ENCODE data around the gene OR2S2.
A peak's percentile ranks its signal among the peaks of the same experiment; 100 is the strongest.

The OR2S2 gene

DNA sequence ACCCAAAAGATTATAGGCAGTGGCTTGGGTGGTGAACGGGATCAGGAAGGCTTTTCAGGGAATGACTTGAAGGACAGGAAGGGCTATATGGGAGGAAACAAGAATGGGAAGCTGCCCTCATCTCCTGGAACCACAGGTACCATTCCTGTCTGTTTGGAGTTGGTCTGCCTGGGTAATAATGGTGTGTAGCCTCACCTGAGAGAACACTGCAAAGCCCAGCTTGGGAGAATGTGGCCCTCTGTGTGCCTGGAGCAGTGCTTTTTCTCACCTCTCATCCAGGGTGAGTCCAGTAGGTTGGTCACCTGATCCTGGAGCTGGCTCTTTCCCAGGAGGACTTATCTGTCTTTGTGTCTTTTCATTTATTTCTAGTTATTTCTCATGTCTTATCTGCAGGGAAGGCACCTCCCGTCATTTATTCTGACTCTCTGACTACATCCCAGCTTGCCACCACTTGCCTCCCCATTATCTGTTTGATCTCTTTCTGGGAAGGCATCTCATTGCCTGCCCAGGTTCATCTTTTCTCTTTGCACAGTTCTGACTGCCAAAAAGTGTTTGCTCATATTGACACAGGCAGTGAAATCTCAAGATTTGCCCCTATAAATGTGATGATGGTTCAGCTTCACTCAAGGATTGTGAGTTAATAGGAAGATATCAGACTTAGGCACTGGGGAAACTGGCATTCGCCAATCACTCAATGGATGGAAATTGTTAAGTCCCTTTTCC, 22.5 kb upstream of the OR2S2 start:
- no peak for TF ChIP-seq GATA1 (IDR thresholded peaks at IDR 0.05; ENCODE audit: low read depth, low read length)
- TF ChIP-seq POLR2A (IDR thresholded peaks at IDR 0.05; ENCODE audit: low read length), result no peak
- DNase-seq, result no peak

DNA sequence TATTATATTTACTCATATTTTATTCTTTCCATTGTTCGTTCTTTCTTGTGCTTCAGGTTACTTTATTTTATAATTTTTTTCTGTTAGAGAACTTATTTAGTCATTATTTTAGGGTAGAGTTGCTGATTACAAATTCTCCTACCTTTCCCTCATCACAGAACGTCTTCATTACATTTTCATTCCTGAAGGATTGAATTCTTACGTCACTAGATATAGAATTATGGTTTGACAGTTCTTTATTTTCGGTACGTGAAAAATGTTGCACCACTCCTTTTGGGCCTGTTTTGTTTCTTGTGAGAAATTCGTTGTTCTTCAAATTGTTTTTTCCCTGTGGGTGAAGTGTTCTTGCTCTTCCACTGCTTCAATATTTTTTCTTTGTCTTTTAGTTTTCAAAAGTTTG, 20.8 kb upstream of the OR2S2 start:
- TF ChIP-seq POLR2A (IDR thresholded peaks at IDR 0.05; ENCODE audit: low read length) (no peak), GATA1 (IDR thresholded peaks at IDR 0.05; ENCODE audit: low read depth, low read length) (no peak)
- DNase-seq, result no peak

DNA sequence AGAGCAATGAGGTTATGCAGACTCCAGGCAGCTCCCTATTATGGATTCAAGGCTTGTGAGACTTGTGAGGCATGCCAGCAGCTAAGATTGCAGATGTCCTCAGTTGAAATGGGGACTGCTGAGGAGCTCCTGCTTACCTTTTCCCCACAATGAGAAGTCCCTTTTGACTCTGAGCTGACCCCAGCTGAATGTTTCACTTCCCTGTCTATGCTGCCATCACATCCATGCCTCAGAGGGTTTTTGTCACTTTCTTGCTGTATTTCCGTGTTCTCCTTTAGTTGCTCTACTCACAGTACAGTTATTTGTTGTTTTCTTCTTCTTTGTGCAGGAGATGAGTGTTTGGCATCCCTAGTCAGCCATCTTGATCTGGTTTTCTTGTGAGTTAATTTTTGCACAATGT, 18.8 kb upstream of the OR2S2 start:
- DNase-seq, result no peak
- no peak for TF ChIP-seq POLR2A (IDR thresholded peaks at IDR 0.05; ENCODE audit: low read length)
- TF ChIP-seq GATA1 (IDR thresholded peaks at IDR 0.05; ENCODE audit: low read depth, low read length), result no peak

DNA sequence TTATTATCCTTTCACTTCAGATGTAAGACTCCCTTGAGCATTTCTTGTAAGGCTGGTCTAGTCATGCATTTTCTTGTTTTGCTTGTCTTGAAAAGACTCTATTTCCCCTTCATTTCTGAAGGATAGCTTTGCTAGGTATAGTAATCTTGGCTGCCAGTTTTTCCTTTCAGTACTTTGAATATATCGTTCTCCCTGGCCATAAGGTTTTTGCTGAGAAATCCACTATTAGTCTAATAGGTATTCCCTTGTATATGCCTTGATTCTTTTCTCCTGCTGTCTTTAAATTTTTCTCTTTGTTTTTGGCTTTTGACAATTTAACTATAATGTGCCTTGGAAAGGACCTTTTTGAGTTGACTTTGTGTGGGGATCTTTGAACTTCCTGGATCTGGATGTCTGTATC, 16.8 kb upstream of the OR2S2 start:
- no peak for DNase-seq
- no peak for TF ChIP-seq POLR2A (IDR thresholded peaks at IDR 0.05; ENCODE audit: low read length)
- TF ChIP-seq GATA1 (IDR thresholded peaks at IDR 0.05; ENCODE audit: low read depth, low read length), result no peak

DNA sequence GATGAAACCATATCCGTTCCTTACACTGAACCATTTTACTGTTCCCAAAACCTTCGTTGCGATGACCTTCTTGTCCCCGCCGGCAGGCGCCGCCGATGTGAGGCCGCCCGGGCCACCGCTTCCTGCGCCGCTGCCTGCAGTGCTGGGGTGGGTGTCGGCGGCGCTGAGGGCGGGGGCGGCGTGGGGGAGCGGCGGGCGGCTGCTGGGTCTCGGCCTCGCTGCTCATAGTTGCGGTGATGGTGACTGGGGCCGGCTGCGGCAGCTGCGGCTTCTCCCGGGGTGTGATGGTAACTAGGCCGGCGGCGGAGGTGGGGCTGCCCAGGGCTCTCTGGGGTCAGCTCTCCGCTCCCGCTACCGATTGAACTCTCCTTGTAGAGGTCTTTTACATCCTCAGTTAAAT, 14.1 kb upstream of the OR2S2 start:
- TF ChIP-seq GATA1 (IDR thresholded peaks at IDR 0.05; ENCODE audit: low read depth, low read length) (no peak), POLR2A (IDR thresholded peaks at IDR 0.05; ENCODE audit: low read length) (no peak)
- DNase-seq, result no peak

DNA sequence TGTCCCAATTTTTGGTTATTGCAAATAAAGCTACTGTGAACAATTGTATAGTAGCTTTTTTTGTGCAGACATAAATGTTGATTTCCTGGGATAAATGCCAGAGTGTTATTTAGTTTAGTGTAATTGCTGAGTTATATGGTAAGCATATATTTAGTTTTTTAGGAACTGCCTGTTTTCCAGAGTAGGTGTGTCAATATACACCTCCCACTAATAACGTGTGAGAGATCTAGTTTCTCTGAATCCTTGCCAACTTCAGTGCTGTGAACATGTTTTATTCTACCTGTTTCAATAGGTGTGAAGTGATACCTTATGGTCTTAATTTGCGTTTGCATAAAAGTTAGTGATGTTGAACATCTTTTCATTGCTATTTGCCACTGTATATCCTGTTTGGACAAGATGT, 9.1 kb upstream of the OR2S2 start:
- no peak for DNase-seq
- TF ChIP-seq POLR2A (IDR thresholded peaks at IDR 0.05; ENCODE audit: low read length) (no peak), GATA1 (IDR thresholded peaks at IDR 0.05; ENCODE audit: low read depth, low read length) (no peak)

DNA sequence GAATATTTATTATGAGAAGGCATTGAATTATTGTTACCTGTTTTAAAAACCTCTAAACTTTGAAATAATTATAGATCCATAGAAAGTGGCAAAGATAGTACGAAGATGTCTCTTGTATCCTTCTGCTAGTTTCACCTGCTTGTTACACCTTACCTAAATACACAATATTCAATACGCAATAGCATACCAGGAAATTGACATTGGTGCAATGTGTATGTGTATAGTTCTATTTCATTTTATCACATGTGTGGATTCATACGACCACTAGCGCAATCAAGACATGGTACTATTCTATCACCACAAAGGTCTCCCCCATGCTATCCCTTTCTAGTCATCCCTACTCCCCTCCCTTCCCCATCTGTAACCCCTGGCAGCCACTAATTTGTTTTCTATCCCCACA, 8.5 kb upstream of the OR2S2 start:
- no peak for DNase-seq
- TF ChIP-seq POLR2A (IDR thresholded peaks at IDR 0.05; ENCODE audit: low read length) (no peak), GATA1 (IDR thresholded peaks at IDR 0.05; ENCODE audit: low read depth, low read length) (no peak)

DNA sequence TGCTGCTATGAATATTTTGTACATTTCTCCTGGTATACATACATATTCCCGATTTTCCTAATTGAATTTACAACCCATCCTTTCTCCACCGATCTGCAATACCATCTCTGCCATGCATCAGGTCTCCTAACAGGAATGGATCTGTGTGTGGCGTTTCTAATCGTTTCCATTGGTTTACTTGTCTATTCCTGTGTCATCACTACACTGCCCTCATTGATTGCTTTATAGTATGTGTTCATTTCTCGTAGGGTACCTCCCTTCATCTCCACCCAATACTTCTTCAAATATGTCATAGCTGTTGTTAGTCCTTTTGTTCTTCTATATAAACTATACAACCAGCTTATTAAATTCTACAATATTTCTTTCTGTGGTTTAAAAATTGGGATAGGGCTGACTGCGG, 7.1 kb upstream of the OR2S2 start:
- no peak for TF ChIP-seq POLR2A (IDR thresholded peaks at IDR 0.05; ENCODE audit: low read length)
- DNase-seq, result no peak

DNA sequence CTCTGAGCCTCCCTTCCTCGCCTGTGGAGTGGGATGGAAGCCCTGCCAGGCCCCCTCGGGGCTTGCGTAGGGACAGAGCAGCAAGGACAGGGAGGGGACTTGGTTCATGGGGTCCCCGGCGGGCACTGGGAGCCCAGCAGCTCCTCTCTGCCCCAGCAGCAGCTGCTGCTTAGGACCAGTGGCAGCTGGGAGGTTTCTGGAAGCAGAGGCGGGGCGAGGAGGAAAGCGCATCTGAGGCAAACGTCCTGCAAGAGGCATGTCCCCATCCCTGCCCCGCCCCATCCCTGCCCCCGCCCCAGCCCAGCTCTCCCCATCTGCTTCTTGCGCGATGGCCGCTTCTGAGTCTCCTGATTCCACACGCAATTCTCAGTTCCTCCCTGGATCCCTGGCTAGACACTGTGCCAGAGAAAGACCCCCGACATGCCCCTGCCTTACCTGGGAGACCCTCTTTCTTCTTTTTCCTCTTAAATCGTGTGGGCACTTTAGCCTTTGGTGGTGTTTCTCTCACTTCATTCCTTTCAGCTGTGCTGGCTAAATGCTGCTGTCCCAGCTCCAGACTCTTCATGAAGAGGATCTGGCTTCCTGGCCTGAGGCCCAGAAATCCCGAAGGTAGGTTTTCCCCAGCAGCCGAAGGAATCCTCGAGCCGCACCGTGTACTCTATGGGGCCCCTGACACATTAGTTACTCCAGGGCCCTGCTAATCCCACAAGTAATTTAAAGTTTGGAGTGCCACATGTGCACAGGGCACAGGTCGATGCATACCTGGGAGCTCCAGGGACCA, 4.4 kb upstream of the OR2S2 start:
- no peak for TF ChIP-seq POLR2A (IDR thresholded peaks at IDR 0.05; ENCODE audit: low read length)
- TF ChIP-seq GATA1 (IDR thresholded peaks at IDR 0.05; ENCODE audit: low read depth, low read length), result no peak
- no peak for DNase-seq

DNA sequence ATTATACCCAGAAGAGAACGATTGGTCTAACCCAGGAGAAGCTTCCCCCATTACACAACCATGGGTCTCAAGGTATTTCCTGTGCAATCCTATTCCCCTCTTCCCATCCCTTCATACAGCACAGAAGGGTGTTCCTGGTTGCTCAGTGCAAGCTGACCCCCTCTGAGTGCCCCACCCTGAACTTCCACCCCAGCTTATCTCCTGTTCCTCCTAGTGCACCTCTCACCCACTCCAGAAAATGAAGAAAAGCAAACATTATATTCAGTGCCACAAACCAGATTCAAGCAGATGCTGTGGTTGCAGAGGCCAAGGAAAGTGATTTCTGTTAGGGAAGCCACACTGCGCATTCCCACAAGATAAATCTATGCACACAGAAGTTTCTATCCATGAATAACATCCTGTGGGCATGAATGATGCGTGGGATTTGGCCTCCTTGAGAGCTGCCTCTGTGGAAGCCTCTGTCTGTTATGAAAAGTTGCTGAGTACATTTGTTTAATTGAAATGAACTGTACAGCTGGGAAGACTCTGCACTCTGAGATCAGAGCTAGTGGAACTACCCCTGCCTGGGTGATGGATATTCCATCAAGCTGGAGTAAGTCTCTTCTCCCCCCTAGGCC, 2.2 kb upstream of the OR2S2 start:
- no peak for TF ChIP-seq POLR2A (IDR thresholded peaks at IDR 0.05; ENCODE audit: low read length)
- TF ChIP-seq GATA1 (IDR thresholded peaks at IDR 0.05; ENCODE audit: low read depth, low read length), result no peak
- no peak for DNase-seq

DNA sequence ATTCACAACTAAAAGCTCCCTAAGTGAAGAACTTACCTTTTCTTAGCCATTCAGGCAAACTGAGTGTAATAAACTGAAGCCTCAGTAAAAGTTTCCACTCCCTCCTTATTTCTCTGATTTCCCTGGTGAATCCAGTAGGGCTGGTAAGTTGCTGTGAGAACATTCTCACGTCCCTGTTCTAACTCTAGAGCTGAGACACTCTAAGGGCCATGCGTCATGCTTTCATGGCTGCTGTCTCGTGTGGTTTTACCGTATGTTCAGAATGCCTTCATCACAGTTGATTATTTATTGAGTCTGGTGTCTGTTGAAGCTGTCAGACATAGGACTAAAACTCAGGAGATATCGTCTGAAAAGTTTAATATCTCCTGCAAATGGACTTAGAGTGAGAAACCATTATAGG, 1.3 kb downstream of the OR2S2 start:
- no peak for DNase-seq

DNA sequence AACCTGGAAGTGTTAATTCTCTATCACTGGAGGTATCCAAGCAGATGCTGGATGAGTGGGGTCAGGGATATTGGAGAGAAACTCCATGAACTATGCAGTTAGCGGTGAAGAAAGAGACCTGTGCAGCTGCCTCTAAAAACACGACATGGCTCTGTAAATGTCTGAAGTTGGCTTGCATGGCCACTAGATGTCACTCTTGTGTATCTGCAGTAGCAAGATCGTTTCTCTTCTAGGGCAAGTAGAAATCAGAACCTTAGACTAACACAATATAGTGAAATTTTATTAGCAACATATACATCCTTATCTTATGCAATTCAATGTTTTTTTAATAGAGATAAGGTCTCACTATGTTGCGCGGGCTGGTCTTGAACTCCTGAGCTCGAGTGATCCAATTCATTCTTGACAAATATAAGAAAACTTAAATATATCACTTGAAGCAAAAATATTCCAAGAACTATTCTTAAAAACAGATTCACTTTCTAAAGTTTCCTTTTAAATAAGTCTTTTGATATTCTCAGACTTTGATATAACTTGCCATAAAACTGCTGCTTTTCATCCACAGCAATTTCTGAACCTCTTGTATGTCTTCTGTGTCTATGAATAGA, 2.9 kb downstream of the OR2S2 start:
- peak; percentile 64 to 74 for DNase-seq
- TF ChIP-seq GATA1 (IDR thresholded peaks at IDR 0.05; ENCODE audit: low read depth, low read length) (no peak), POLR2A (IDR thresholded peaks at IDR 0.05; ENCODE audit: low read length) (no peak)

More for the DNA sequence above, 1.3 kb downstream of the OR2S2 start:
- TF ChIP-seq POLR2A (IDR thresholded peaks at IDR 0.05; ENCODE audit: low read length) (no peak), GATA1 (IDR thresholded peaks at IDR 0.05; ENCODE audit: low read depth, low read length) (no peak)

DNA sequence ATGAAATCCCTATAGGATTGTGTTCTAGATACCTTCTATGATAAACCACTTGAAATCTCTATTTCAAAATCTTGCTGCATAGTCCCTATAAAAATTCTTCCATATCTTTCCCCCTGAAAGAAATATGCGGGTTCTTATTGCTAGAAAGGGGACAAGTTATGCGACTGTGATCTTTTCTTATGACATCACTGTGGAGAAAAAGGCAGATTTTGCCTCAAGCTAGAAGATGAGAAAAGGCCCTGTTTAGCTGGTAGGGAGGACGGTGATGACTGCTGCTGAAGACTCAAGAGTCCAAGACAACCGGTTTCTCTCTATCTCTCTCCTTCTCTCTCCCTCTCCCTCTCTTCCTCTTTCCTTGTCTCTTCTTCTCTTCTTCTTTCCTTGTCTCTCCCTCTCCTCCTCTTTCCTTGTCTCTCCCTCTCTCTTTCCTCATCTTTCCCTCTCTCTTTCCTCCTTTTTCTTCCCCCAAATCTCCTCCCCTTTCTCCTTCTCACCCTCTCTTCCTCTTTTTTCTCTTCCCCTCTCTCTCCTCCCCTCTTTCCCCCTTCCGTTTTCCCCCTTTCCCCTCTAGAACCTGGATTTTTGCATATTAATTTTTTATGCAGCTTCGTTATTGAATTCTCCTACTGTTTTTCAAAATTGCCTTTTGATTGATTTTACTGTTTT, 5.3 kb downstream of the OR2S2 start:
- TF ChIP-seq POLR2A (IDR thresholded peaks at IDR 0.05; ENCODE audit: low read length), result no peak
- no peak for TF ChIP-seq GATA1 (IDR thresholded peaks at IDR 0.05; ENCODE audit: low read depth, low read length)
- no peak for DNase-seq

DNA sequence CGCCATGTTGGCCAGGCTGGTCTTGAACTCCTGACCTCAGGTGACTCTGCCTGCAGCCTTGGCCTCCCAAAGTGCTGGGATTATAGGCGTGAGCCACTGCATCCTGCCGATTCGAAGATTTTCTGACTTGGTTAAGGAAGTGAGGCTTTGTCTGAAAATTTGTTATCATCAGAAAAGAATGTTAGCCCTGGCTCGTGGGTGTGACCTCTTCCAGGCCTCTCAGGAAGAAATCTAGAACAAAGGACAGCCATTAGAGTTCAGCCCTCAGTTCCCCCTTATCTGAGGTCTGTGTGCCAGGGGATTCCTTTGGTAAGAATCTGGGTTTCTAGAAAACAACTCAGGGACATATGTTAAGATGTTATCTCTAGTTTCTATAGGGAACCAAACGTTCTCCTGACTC, 6.2 kb downstream of the OR2S2 start:
- DNase-seq, result no peak
- TF ChIP-seq GATA1 (IDR thresholded peaks at IDR 0.05; ENCODE audit: low read depth, low read length) (no peak), POLR2A (IDR thresholded peaks at IDR 0.05; ENCODE audit: low read length) (no peak)
